Neuronal stem cell (in vitro differentiated cells): ENCODE measurements around the gene NR1H4. TPM values are rescaled to one million over a fixed set of nuclear protein-coding genes. Genes with fewer than 3 reads are reported as not detected.
"Not testable (repeated sequence)": the region's sequence is repeated elsewhere in the genome, so short reads cannot be mapped to it uniquely, and the experiment has no call there.

ENCODE experiments used
- DNase-seq: peaks from one replicate; pipeline ENCODE4 v3.0.0-alpha.2; 2013; ENCODE audit warnings: low spot score
- H2AFZ ChIP-seq: one replicate; pipeline ENCODE4 v1.6.1; 2013; ENCODE audit warnings: mild to moderate bottlenecking, low read length, inconsistent platforms
- H2AK5ac ChIP-seq: 2 replicates; pipeline ENCODE4 v1.6.1; 2013; ENCODE audit warnings: low read depth, mild to moderate bottlenecking, inconsistent platforms, low read length, moderate library complexity, mixed read lengths
- H2BK120ac ChIP-seq: 2 replicates; pipeline ENCODE4 v1.6.1; 2013; ENCODE audit warnings: low read depth, mild to moderate bottlenecking, inconsistent platforms, low read length, moderate library complexity, mixed read lengths
- H2BK12ac ChIP-seq: one replicate; pipeline ENCODE4 v1.6.1; 2013; ENCODE audit warnings: low read length, inconsistent platforms
- H2BK15ac ChIP-seq: 2 replicates; pipeline ENCODE4 v1.6.1; 2013; ENCODE audit warnings: mild to moderate bottlenecking, low read length, inconsistent platforms, mixed read lengths
- H2BK5ac ChIP-seq: one replicate; pipeline ENCODE4 v1.6.1; 2013; ENCODE audit warnings: inconsistent platforms, mild to moderate bottlenecking, low read length, moderate library complexity
- H3K14ac ChIP-seq: one replicate; pipeline ENCODE4 v1.6.1; 2013; ENCODE audit warnings: low read length, inconsistent platforms
- H3K18ac ChIP-seq: 2 replicates; pipeline ENCODE4 v1.6.1; 2013; ENCODE audit warnings: low read length, inconsistent platforms
- H3K23ac ChIP-seq: 2 replicates; pipeline ENCODE4 v1.6.1; 2013; ENCODE audit warnings: low read depth, mild to moderate bottlenecking, mixed read lengths, low read length, inconsistent platforms; ENCODE audit not compliant: poor library complexity
- H3K27ac ChIP-seq: replicated peaks from 3 replicates; pipeline ENCODE4 v1.5.1; 2013; ENCODE audit warnings: low read length, inconsistent platforms
- H3K27me3 ChIP-seq, 3 experiments: 2 replicates each; pipeline ENCODE4 v1.6.1; 2013; ENCODE audit warnings: low read length in 3 of 3, mild to moderate bottlenecking in 2 of 3, inconsistent platforms in 1 of 3, low read depth in 1 of 3, mixed read lengths in 1 of 3, moderate library complexity in 1 of 3; ENCODE audit not compliant: control insufficient read depth in 3 of 3, insufficient read depth in 3 of 3
- H3K36me3 ChIP-seq, 2 donors: replicated peaks in 1 of 2; 2 replicates each; pipeline ENCODE4 v1.6.1; 2013; ENCODE audit warnings: low read length in 2 of 2; ENCODE audit not compliant: control insufficient read depth in 2 of 2, insufficient read depth in 2 of 2
- H3K4ac ChIP-seq: 2 replicates; pipeline ENCODE4 v1.6.1; 2013; ENCODE audit warnings: inconsistent platforms, mild to moderate bottlenecking, low read length, moderate library complexity
- H3K4me1 ChIP-seq, 2 donors: 1 replicate in 1 of 2; 2 replicates in 1 of 2; pipeline ENCODE4 v1.6.1; 2013; ENCODE audit warnings: low read length in 2 of 2, low read depth in 1 of 2; ENCODE audit not compliant: control insufficient read depth in 2 of 2, insufficient read depth in 1 of 2
- H3K4me2 ChIP-seq: one replicate; pipeline ENCODE4 v1.6.1; 2013; ENCODE audit warnings: mild to moderate bottlenecking, low read length, inconsistent platforms; ENCODE audit not compliant: insufficient read depth, poor library complexity, severe bottlenecking
- H3K4me3 ChIP-seq, 2 donors: 2 replicates each; pipeline ENCODE4 v1.5.1; 2013; ENCODE audit warnings: low read length in 2 of 2, mild to moderate bottlenecking in 2 of 2, inconsistent platforms in 1 of 2, moderate library complexity in 1 of 2
- H3K79me1 ChIP-seq: one replicate; pipeline ENCODE4 v1.6.1; 2013; ENCODE audit warnings: low read depth, mild to moderate bottlenecking, inconsistent platforms, low read length, moderate library complexity
- H3K9ac ChIP-seq: one replicate; pipeline ENCODE4 v1.6.1; 2013; ENCODE audit warnings: mild to moderate bottlenecking, low read depth, low read length, inconsistent platforms; ENCODE audit not compliant: poor library complexity
- H3K9me3 ChIP-seq, 2 donors: replicated peaks in 1 of 2; 2 replicates each; pipeline versions ENCODE3 to v1.6.1; 2013; ENCODE audit warnings: low read length in 2 of 2, mild to moderate bottlenecking in 2 of 2, inconsistent platforms in 1 of 2, low read depth in 1 of 2, mixed read lengths in 1 of 2, moderate library complexity in 1 of 2; ENCODE audit not compliant: control insufficient read depth in 2 of 2, insufficient read depth in 1 of 2
- H4K8ac ChIP-seq: one replicate; pipeline ENCODE4 v1.6.1; 2013; ENCODE audit warnings: low read depth, mild to moderate bottlenecking, inconsistent platforms, low read length, moderate library complexity
- H4K91ac ChIP-seq: one replicate; pipeline ENCODE4 v1.6.1; 2013; ENCODE audit warnings: low read length, low read depth, mild to moderate bottlenecking, inconsistent platforms; ENCODE audit not compliant: poor library complexity
- WGBS, 2 donors: extraction: QIAGEN DNeasy Blood & Tissue Kit; methylation state at CpG; one replicate each; pipeline ENCODE4 v1.1.7; 2013; ENCODE audit warnings: missing lambda C conversion rate in 2 of 2, mixed read lengths in 1 of 2; ENCODE audit not compliant: insufficient read length in 2 of 2, insufficient replicate concordance in 1 of 2; ENCODE audit errors: extremely low coverage in 2 of 2; 5-methylcytosine and 5-hydroxymethylcytosine counted together
- polyA plus RNA-seq, 2 experiments: library from polyadenylated mRNA; stranded (reverse); fragments of 200-250 nt; gene quantifications; one replicate each; pipeline ENCODE4 v1.2.3, GENCODE V29; 2013

Gene NR1H4
- polyA plus RNA-seq (2013, experiment 1 of 2): not detected
- polyA plus RNA-seq (2013, experiment 2 of 2): not detected

GRCh38 chr12:100473716-100474150 is at the start of gene NR1H4:
TSS of gene NR1H4 (plus strand) at chr12:100473866. CDS start at chr12:100493324, 19,458 bp downstream.
- H3K4me2 ChIP-seq: no peak within 1 kb of the TSS
- H2AFZ ChIP-seq: no peak within 1 kb of the TSS
- no peak within 1 kb of the TSS for H4K8ac ChIP-seq
- H2BK5ac ChIP-seq: no peak within 1 kb of the TSS
- H3K9ac ChIP-seq: no peak within 1 kb of the TSS
- H2BK120ac ChIP-seq: no peak within 1 kb of the TSS
- no peak within 1 kb of the TSS for H2BK12ac ChIP-seq
- H3K4ac ChIP-seq: no peak within 1 kb of the TSS
- H3K4me1 ChIP-seq: no peaks in the 10 kb centered on the region
- no peak within 1 kb of the TSS for H3K23ac ChIP-seq
- no peaks in the 10 kb centered on the region for H3K9me3 ChIP-seq
- H4K91ac ChIP-seq: no peak within 1 kb of the TSS
- H2BK15ac ChIP-seq: no peak within 1 kb of the TSS
- no peak within 1 kb of the TSS for H3K4me3 ChIP-seq
- H3K36me3 ChIP-seq: no peaks in the 10 kb centered on the region
- no peak within 1 kb of the TSS for H3K27ac ChIP-seq
- no peak for DNase-seq
- WGBS, 2 donors: no CpG with 5 or more reads among the region's 6 CpGs
- H3K79me1 ChIP-seq: no peaks in the 10 kb centered on the region
- no peak within 1 kb of the TSS for H3K14ac ChIP-seq
- peaks cover 0 to 3% (median 0%) of the 10 kb centered on the region in 3 experiments for H3K27me3 ChIP-seq
- H2AK5ac ChIP-seq: no peak within 1 kb of the TSS
- H3K18ac ChIP-seq: no peak within 1 kb of the TSS

GRCh38 chr12:100426145-100426544 is 47.5 kb upstream of the NR1H4 start:
- no peak overlapping the region for H4K8ac ChIP-seq
- no peak overlapping the region for H2BK12ac ChIP-seq
- no peak overlapping the region for H3K23ac ChIP-seq
- H3K9ac ChIP-seq: no peak overlapping the region
- no peak overlapping the region for H2AFZ ChIP-seq
- H3K9me3 ChIP-seq: no peaks in the 10 kb centered on the region
- no peak overlapping the region for H3K4me2 ChIP-seq
- no peak overlapping the region for H2BK5ac ChIP-seq
- H2BK15ac ChIP-seq: no peak overlapping the region
- no peak overlapping the region for H3K14ac ChIP-seq
- WGBS, 2 donors: no CpG with 5 or more reads among the region's 1 CpG
- H2AK5ac ChIP-seq: no peak overlapping the region
- no peak overlapping the region for H3K4me3 ChIP-seq
- H4K91ac ChIP-seq: no peak overlapping the region
- H3K36me3 ChIP-seq: no peaks in the 10 kb centered on the region
- no peak overlapping the region for H2BK120ac ChIP-seq
- no peak overlapping the region for H3K4ac ChIP-seq
- no peaks in the 10 kb centered on the region for H3K79me1 ChIP-seq
- no peak overlapping the region for H3K27ac ChIP-seq
- no peaks in the 10 kb centered on the region for H3K27me3 ChIP-seq
- no peak for DNase-seq
- no peak overlapping the region for H3K18ac ChIP-seq
- H3K4me1 ChIP-seq: no peaks in the 10 kb centered on the region

GRCh38 chr12:100427078-100427477 is 46.6 kb upstream of the NR1H4 start:
- Histone ChIP-seq H3K14ac (no peak overlapping the region), H2BK15ac (no peak overlapping the region), H3K36me3 (no peaks in the 10 kb centered on the region), H2AK5ac (no peak overlapping the region), H3K4me2 (no peak overlapping the region), H4K91ac (no peak overlapping the region), H2BK120ac (no peak overlapping the region), H2AFZ (no peak overlapping the region), H3K23ac (no peak overlapping the region), H4K8ac (no peak overlapping the region), H3K27ac (no peak overlapping the region), H3K79me1 (no peaks in the 10 kb centered on the region), H3K4me3 (no peak overlapping the region), H3K4me1 (no peaks in the 10 kb centered on the region), H3K18ac (no peak overlapping the region), H3K9me3 (no peaks in the 10 kb centered on the region), H3K27me3 (no peaks in the 10 kb centered on the region), H2BK12ac (no peak overlapping the region), H3K4ac (no peak overlapping the region), H2BK5ac (no peak overlapping the region), H3K9ac (no peak overlapping the region)
- no peak for DNase-seq
- WGBS, 2 donors: no CpG with 5 or more reads among the region's 3 CpGs

- H2BK15ac ChIP-seq, H3K4ac ChIP-seq, H3K9me3 ChIP-seq, H4K91ac ChIP-seq, H3K18ac ChIP-seq, H3K4me3 ChIP-seq, H3K27me3 ChIP-seq, H3K36me3 ChIP-seq, H3K23ac ChIP-seq, H3K14ac ChIP-seq, H4K8ac ChIP-seq, H3K4me1 ChIP-seq, H2AK5ac ChIP-seq, H3K79me1 ChIP-seq, H2BK5ac ChIP-seq, H2AFZ ChIP-seq, H3K9ac ChIP-seq, H2BK12ac ChIP-seq, H2BK120ac ChIP-seq, H3K27ac ChIP-seq, DNase-seq, H3K4me2 ChIP-seq: not testable (repeated sequence)
- no CpG with 5 or more reads among the region's 32 CpGs for WGBS, 2 donors
Measured at GRCh38 chr12:100430251-100430650, 43.4 kb upstream of the NR1H4 start.
